Measurements from ENCODE around the gene FMR1NB. TPM values are rescaled to one million over a fixed set of nuclear protein-coding genes. Genes with fewer than 3 reads are reported as not detected.

Gene FMR1NB
- total and polyA plus RNA-seq, 2 experiments from 2014 or later = not detected

- no peak overlapping the region for H3K27ac ChIP-seq
- H3K9me2 ChIP-seq (replicated peaks; ENCODE audit: insufficient read depth) = no peaks in the 10 kb centered on the region
- no peaks in the 10 kb centered on the region for H4K20me1 ChIP-seq (ENCODE audit: insufficient read depth, poor library complexity, severe bottlenecking)
- no peaks in the 10 kb centered on the region for H3K79me2 ChIP-seq
- H3K4me2 ChIP-seq = no peak overlapping the region
- H3K36me3 ChIP-seq (replicated peaks; ENCODE audit: insufficient read depth, low read depth) = no peaks in the 10 kb centered on the region
- TF ChIP-seq EZH2phosphoT487 (IDR thresholded peaks at IDR 0.05; ENCODE audit: low read depth, severe bottlenecking, unreplicated experiment) = no peak
- TF ChIP-seq CTCF (IDR thresholded peaks at IDR 0.05; ENCODE audit: poor library complexity) = no peak
- no peak for TF ChIP-seq EZH2 (IDR thresholded peaks at IDR 0.05; ENCODE audit: borderline replicate concordance)
- 62% methylated on average over 6 of the region's 6 CpGs for WGBS (ENCODE audit: low lambda C conversion rate, missing lambda C conversion rate)
- H3K27me3 ChIP-seq = no peaks in the 10 kb centered on the region
- no peaks in the 10 kb centered on the region for H3K4me1 ChIP-seq (ENCODE audit: insufficient read depth)
- H3K4me3 ChIP-seq = no peak overlapping the region
- H3K9me3 ChIP-seq (ENCODE audit: low read depth) = no peaks in the 10 kb centered on the region
- no peak for DNase-seq (ENCODE audit: low spot score)
- H2AFZ ChIP-seq = no peak overlapping the region
Measured at GRCh38 chrX:147978931-147979330, 2.2 kb upstream of the FMR1NB start.

- no peaks in the 10 kb centered on the region for H3K9me2 ChIP-seq (replicated peaks; ENCODE audit: insufficient read depth)
- H4K20me1 ChIP-seq (ENCODE audit: insufficient read depth, poor library complexity, severe bottlenecking) = no peaks in the 10 kb centered on the region
- H3K79me2 ChIP-seq = no peaks in the 10 kb centered on the region
- H3K27ac ChIP-seq = no peak overlapping the region
- no peak for DNase-seq (ENCODE audit: low spot score)
- no peak overlapping the region for H3K4me2 ChIP-seq
- no peak overlapping the region for H2AFZ ChIP-seq
- no peaks in the 10 kb centered on the region for H3K36me3 ChIP-seq (replicated peaks; ENCODE audit: insufficient read depth, low read depth)
- WGBS (ENCODE audit: low lambda C conversion rate, missing lambda C conversion rate) = 60% methylated on average over 2 of the region's 2 CpGs
- H3K9me3 ChIP-seq (ENCODE audit: low read depth) = no peaks in the 10 kb centered on the region
- no peak overlapping the region for H3K4me3 ChIP-seq
- no peaks in the 10 kb centered on the region for H3K27me3 ChIP-seq
- H3K4me1 ChIP-seq (ENCODE audit: insufficient read depth) = no peaks in the 10 kb centered on the region
- TF ChIP-seq CTCF (IDR thresholded peaks at IDR 0.05; ENCODE audit: poor library complexity) = no peak
- TF ChIP-seq EZH2 (IDR thresholded peaks at IDR 0.05; ENCODE audit: borderline replicate concordance) = no peak
- TF ChIP-seq EZH2phosphoT487 (IDR thresholded peaks at IDR 0.05; ENCODE audit: low read depth, severe bottlenecking, unreplicated experiment) = no peak
Measured at GRCh38 chrX:148020329-148020728, 39.2 kb downstream of the FMR1NB start.

GRCh38 chrX:148024425-148025148 lies 43.5 kb downstream of the FMR1NB start:
- TF ChIP-seq EZH2phosphoT487 (IDR thresholded peaks at IDR 0.05; ENCODE audit: low read depth, severe bottlenecking, unreplicated experiment) (no peak), EZH2 (IDR thresholded peaks at IDR 0.05; ENCODE audit: borderline replicate concordance) (no peak), CTCF (IDR thresholded peaks at IDR 0.05; ENCODE audit: poor library complexity) (no peak)
- no peaks in the 10 kb centered on the region for H3K36me3 ChIP-seq (replicated peaks; ENCODE audit: insufficient read depth, low read depth)
- no peaks in the 10 kb centered on the region for H3K79me2 ChIP-seq
- no peaks in the 10 kb centered on the region for H3K9me3 ChIP-seq (ENCODE audit: low read depth)
- 80% methylated on average over 8 of the region's 8 CpGs for WGBS (ENCODE audit: low lambda C conversion rate, missing lambda C conversion rate)
- H4K20me1 ChIP-seq (ENCODE audit: insufficient read depth, poor library complexity, severe bottlenecking) = no peaks in the 10 kb centered on the region
- no peak overlapping the region for H3K4me3 ChIP-seq
- H3K4me1 ChIP-seq (ENCODE audit: insufficient read depth) = no peaks in the 10 kb centered on the region
- no peak overlapping the region for H3K4me2 ChIP-seq
- no peaks in the 10 kb centered on the region for H3K27me3 ChIP-seq
- H2AFZ ChIP-seq = no peak overlapping the region
- DNase-seq (ENCODE audit: low spot score) = no peak
- no peak overlapping the region for H3K27ac ChIP-seq
- no peaks in the 10 kb centered on the region for H3K9me2 ChIP-seq (replicated peaks; ENCODE audit: insufficient read depth)

Data from hepatocyte (in vitro differentiated cells).